Measurements from ENCODE around the gene AP1B1.

Gene AP1B1

DNA sequence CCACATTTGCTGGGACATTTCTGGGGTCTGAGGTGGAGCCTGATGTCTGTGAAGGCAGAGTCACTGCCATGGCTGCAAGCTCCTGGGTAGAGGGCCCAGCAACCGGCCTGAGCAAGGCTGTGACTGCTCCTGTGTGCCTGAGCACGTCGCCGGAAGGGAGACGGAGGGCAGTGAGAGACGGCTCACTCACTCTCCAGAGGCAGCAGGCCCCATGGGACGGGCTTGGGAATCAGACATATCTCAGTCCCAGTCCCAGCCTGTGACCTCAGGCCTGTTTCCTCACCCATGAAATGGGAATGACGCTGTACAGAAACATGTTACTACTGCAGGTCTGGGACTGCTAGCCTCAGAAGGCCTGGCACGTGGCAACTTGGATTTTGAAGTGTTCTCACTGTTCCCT, 36.5 kb downstream of the AP1B1 start:
- DNase-seq (ENCODE audit: low spot score): no peak
- Histone ChIP-seq H3K4me3 (ENCODE audit: severe bottlenecking) (no peak overlapping the region), H3K27me3 (ENCODE audit: insufficient read depth, poor library complexity, severe bottlenecking) (no peaks in the 10 kb centered on the region), H3K36me3 (ENCODE audit: low read depth) (peaks cover 62% of the 10 kb centered on the region), H3K4me1 (ENCODE audit: insufficient read depth, poor library complexity, severe bottlenecking) (peaks cover 5% of the 10 kb centered on the region), H3K27ac (ENCODE audit: poor library complexity, severe bottlenecking) (no peak overlapping the region), H3K9me3 (ENCODE audit: severe bottlenecking) (no peaks in the 10 kb centered on the region)
- no peak for ATAC-seq (ENCODE audit: low read depth)
- TF ChIP-seq, protein P1, sequence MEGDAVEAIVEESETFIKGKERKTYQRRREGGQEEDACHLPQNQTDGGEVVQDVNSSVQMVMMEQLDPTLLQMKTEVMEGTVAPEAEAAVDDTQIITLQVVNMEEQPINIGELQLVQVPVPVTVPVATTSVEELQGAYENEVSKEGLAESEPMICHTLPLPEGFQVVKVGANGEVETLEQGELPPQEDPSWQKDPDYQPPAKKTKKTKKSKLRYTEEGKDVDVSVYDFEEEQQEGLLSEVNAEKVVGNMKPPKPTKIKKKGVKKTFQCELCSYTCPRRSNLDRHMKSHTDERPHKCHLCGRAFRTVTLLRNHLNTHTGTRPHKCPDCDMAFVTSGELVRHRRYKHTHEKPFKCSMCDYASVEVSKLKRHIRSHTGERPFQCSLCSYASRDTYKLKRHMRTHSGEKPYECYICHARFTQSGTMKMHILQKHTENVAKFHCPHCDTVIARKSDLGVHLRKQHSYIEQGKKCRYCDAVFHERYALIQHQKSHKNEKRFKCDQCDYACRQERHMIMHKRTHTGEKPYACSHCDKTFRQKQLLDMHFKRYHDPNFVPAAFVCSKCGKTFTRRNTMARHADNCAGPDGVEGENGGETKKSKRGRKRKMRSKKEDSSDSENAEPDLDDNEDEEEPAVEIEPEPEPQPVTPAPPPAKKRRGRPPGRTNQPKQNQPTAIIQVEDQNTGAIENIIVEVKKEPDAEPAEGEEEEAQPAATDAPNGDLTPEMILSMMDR (IDR thresholded peaks at IDR 0.05; ENCODE audit: poor library complexity, severe bottlenecking): no peak

DNA sequence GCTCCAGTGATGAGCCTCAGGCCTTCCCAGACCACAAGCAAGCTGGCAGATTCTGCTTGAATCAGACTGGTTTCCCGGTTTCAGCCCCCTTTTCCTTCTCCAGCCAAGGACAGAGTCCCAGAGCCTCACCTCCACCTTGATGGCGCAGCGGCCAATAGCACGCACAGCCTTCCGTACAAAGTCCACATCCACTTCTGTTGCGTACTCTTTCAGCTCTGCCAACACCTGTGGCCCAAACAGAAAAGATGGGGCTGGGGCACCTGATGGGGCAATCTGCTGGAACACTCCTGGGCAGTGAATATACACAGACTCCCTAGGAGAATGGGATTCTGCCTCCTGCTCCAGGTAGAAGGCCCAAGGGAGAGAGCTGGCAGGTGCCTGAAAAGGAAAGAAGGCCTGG, 37.3 kb downstream of the AP1B1 start:
- Histone ChIP-seq H3K27ac (ENCODE audit: poor library complexity, severe bottlenecking) (no peak overlapping the region), H3K27me3 (ENCODE audit: insufficient read depth, poor library complexity, severe bottlenecking) (no peaks in the 10 kb centered on the region), H3K36me3 (ENCODE audit: low read depth) (peaks cover 64% of the 10 kb centered on the region), H3K9me3 (ENCODE audit: severe bottlenecking) (no peaks in the 10 kb centered on the region), H3K4me1 (ENCODE audit: insufficient read depth, poor library complexity, severe bottlenecking) (peaks cover 5% of the 10 kb centered on the region), H3K4me3 (ENCODE audit: severe bottlenecking) (no peak overlapping the region)
- TF ChIP-seq, protein P1 (IDR thresholded peaks at IDR 0.05; ENCODE audit: poor library complexity, severe bottlenecking): no peak
- ATAC-seq (ENCODE audit: low read depth) (no peak), DNase-seq (ENCODE audit: low spot score) (no peak)

DNA sequence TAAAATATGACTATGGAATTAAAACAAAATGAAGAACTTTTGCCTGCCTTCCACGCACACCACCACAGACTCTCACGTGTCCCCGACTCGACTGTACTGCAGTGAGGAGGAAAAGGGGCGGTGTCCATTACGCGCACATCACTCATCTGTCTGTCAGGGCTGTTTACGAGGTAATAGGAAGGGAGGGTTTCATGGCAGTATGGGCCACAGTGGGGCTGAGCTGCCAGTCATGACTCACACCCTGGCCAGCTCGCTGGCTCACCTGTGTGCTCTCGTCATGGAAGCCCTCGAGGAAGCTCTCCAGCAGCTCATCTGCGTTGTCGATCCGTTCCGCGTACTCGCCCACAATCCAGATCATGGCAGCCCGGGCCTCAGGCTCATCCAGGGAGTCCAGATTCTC, 39.4 kb downstream of the AP1B1 start:
- Histone ChIP-seq H3K27me3 (ENCODE audit: insufficient read depth, poor library complexity, severe bottlenecking) (no peaks in the 10 kb centered on the region), H3K36me3 (ENCODE audit: low read depth) (peaks cover 53% of the 10 kb centered on the region), H3K9me3 (ENCODE audit: severe bottlenecking) (no peaks in the 10 kb centered on the region), H3K27ac (ENCODE audit: poor library complexity, severe bottlenecking) (peak overlapping the region; percentile 24), H3K4me1 (ENCODE audit: insufficient read depth, poor library complexity, severe bottlenecking) (peaks cover 13% of the 10 kb centered on the region), H3K4me3 (ENCODE audit: severe bottlenecking) (no peak overlapping the region)
- ATAC-seq (ENCODE audit: low read depth) (peak; percentile 93), DNase-seq (ENCODE audit: low spot score) (peak; percentile 87)
- TF ChIP-seq, protein P1 (IDR thresholded peaks at IDR 0.05; ENCODE audit: poor library complexity, severe bottlenecking): no peak

DNA sequence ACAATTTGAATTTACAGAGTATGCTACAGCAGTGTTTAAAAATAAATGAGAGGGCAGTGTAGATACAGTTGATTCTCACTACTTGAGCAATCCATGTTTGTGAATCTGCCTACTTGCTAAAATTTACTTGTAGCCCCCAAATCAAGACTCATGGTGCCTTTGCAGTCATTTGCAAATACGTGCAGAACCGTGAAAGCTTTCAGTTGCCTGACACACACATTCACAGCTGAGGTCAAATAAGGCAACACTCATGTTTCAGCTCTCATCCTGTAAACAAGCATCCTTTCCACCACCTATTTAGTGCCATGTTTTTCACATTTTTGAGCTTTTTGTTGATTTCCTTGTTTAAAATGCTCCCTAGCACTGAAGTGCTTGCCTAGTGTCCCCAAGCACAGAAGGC, 40.3 kb downstream of the AP1B1 start:
- DNase-seq (ENCODE audit: low spot score) (no peak), ATAC-seq (ENCODE audit: low read depth) (no peak)
- Histone ChIP-seq H3K36me3 (ENCODE audit: low read depth) (peaks cover 48% of the 10 kb centered on the region), H3K9me3 (ENCODE audit: severe bottlenecking) (no peaks in the 10 kb centered on the region), H3K4me3 (ENCODE audit: severe bottlenecking) (no peak overlapping the region), H3K27me3 (ENCODE audit: insufficient read depth, poor library complexity, severe bottlenecking) (no peaks in the 10 kb centered on the region), H3K4me1 (ENCODE audit: insufficient read depth, poor library complexity, severe bottlenecking) (peaks cover 23% of the 10 kb centered on the region), H3K27ac (ENCODE audit: poor library complexity, severe bottlenecking) (no peak overlapping the region)
- TF ChIP-seq, protein P1 (IDR thresholded peaks at IDR 0.05; ENCODE audit: poor library complexity, severe bottlenecking): no peak

DNA sequence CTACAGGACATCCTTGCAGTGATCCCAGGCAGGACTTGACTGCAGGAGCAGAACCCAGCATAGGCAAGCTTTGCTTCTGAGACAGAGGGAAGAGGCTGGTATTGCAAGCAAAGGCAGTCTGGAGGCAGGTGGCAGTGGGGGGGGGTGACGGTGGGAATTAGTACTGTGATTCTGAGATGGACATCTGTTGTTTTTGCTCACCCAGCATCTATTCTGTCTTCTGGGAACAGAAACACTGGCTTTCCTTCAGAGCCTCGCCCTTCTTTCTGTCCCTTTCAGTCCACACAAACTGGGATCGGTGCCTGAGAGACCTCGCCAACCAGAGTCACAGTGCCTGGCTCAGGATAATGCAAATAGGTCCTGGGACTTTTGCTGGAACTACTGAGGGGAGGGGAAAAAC, 41.7 kb downstream of the AP1B1 start:
- Histone ChIP-seq H3K4me1 (ENCODE audit: insufficient read depth, poor library complexity, severe bottlenecking) (peaks cover 26% of the 10 kb centered on the region), H3K36me3 (ENCODE audit: low read depth) (peaks cover 44% of the 10 kb centered on the region), H3K9me3 (ENCODE audit: severe bottlenecking) (no peaks in the 10 kb centered on the region), H3K27me3 (ENCODE audit: insufficient read depth, poor library complexity, severe bottlenecking) (no peaks in the 10 kb centered on the region), H3K27ac (ENCODE audit: poor library complexity, severe bottlenecking) (no peak overlapping the region), H3K4me3 (ENCODE audit: severe bottlenecking) (no peak overlapping the region)
- TF ChIP-seq, protein P1 (IDR thresholded peaks at IDR 0.05; ENCODE audit: poor library complexity, severe bottlenecking): no peak
- ATAC-seq (ENCODE audit: low read depth): no peak
- DNase-seq (ENCODE audit: low spot score): no peak
